Activated effector memory CD4-positive, alpha-beta T cell treated with Interleukin-2 at 50 U/mL for 16 hours (primary cell): ENCODE results near the gene TMEM247.
"Not testable (repeated sequence)": the region's sequence is repeated elsewhere in the genome, so short reads cannot be mapped to it uniquely, and the experiment has no call there.

Source experiments
- DNase-seq: peaks from one replicate; pipeline ENCODE4 v3.0.0-alpha.2; 2020

Gene TMEM247

GRCh38 chr2:46459694-46460093 is 19.7 kb upstream of the TMEM247 start:
- DNase-seq, result no peak

GRCh38 chr2:46460241-46460921 is 19.0 kb upstream of the TMEM247 start:
- no peak for DNase-seq

GRCh38 chr2:46461011-46461674 is 18.2 kb upstream of the TMEM247 start:
- peak; percentile 53 for DNase-seq

- DNase-seq, result no peak
Measured at GRCh38 chr2:46461709-46462171, 17.6 kb upstream of the TMEM247 start.

- DNase-seq, result no peak
Measured at GRCh38 chr2:46462936-46463335, 16.4 kb upstream of the TMEM247 start.

GRCh38 chr2:46469116-46469515 is 10.2 kb upstream of the TMEM247 start:
- no peak for DNase-seq

GRCh38 chr2:46469700-46470099 is 9.7 kb upstream of the TMEM247 start:
- no peak for DNase-seq

GRCh38 chr2:46470114-46470628 is 9.2 kb upstream of the TMEM247 start:
- DNase-seq, result no peak

- DNase-seq, result no peak
Measured at GRCh38 chr2:46471019-46471583, 8.3 kb upstream of the TMEM247 start.

- no peak for DNase-seq
Measured at GRCh38 chr2:46471697-46472096, 7.7 kb upstream of the TMEM247 start.

- not testable (repeated sequence) for DNase-seq
Measured at GRCh38 chr2:46472165-46472564, 7.2 kb upstream of the TMEM247 start.

- DNase-seq, result peak; percentile 40
Measured at GRCh38 chr2:46477462-46477861, 1.9 kb upstream of the TMEM247 start.

- DNase-seq, result no peak
Measured at GRCh38 chr2:46477925-46478324, 1.4 kb upstream of the TMEM247 start.

GRCh38 chr2:46480562-46480961 is 1.2 kb downstream of the TMEM247 start:
- no peak for DNase-seq

GRCh38 chr2:46481198-46482193 is 2.1 kb downstream of the TMEM247 start:
- DNase-seq, result no peak

- no peak for DNase-seq
Measured at GRCh38 chr2:46482490-46482889, 3.1 kb downstream of the TMEM247 start.

GRCh38 chr2:46485002-46485401 is 5.6 kb downstream of the TMEM247 start:
- no peak for DNase-seq

GRCh38 chr2:46486436-46486835 is 7.1 kb downstream of the TMEM247 start:
- DNase-seq, result no peak

GRCh38 chr2:46487667-46488335 is 8.4 kb downstream of the TMEM247 start:
- DNase-seq, result no peak

- DNase-seq, result no peak
Measured at GRCh38 chr2:46488389-46488788, 9.0 kb downstream of the TMEM247 start.

- DNase-seq, result no peak
Measured at GRCh38 chr2:46489423-46490174, 10.2 kb downstream of the TMEM247 start.
